A673 (cell line): ENCODE results near the gene GSE1.

Source experiments
- CTCF ChIP-seq: fragments of 300-800, 200-600 bp; sonication (generic); conservative IDR thresholded peaks from 2 replicates; pipeline ENCODE4 v1.5.1; 2017; ENCODE audit warnings: low read depth, mild to moderate bottlenecking, antibody characterized with exemption, low read length, moderate library complexity, mixed read lengths
- EZH2 ChIP-seq: fragments of 200-600 bp; sonication (generic); IDR thresholded peaks from 2 replicates; pipeline ENCODE4 v1.6.1; 2017; ENCODE audit warnings: borderline replicate concordance, low read depth, mild to moderate bottlenecking, mixed read lengths, antibody characterized with exemption, low read length; ENCODE audit not compliant: poor library complexity, severe bottlenecking

- TF ChIP-seq CTCF (no peak), EZH2 (no peak)
These were observed 46.2 kb downstream of the GSE1 start for GRCh38 chr16:85659336-85659735.
